GM21576 (cell line): ENCODE results near the gene NUMA1.

Experiments used
- ATAC-seq: cut with Tn5 transposase; IDR thresholded peaks from one replicate; pipeline ENCODE4 v1.9.1; 2021; ENCODE audit warnings: mild to moderate bottlenecking, moderate library complexity; ENCODE audit not compliant: unreplicated experiment

The NUMA1 gene

DNA sequence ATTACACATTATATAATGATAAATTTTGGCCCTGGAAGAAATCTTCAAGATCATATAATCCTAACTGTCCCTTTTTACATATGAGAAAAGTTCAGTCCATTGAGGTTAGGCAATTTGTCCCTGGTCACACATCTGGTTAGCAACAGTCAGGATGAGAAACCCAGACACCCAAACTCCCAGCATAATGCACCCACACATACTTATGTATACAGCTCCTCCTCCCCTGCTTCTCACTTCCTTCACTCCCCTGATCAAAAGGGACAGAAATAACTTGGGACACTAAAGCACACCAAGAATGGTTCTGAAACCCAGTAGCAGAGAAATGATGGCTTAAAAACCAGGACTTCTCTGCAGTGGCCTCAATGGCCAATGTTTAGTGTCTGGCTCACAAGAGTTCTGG is 11.1 kb downstream of the NUMA1 start:
- ATAC-seq = no peak

DNA sequence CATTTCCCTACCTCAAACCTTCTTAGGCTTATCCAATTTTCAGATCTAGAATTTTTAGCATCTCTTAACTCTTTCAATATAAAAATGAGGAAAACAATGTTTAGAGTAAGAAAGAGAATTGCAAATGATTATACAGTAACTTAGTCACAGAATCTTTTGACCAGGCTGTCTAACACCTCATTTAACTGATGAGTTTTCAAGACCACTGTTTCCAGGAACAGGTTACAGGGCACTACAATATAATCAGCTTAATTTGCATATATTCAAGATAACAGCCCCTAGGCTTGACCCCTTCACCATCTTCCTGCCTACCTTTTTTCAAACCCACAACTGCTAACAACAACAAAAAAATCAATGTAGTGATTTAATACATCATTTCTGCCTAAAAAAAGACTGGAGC is 12.7 kb downstream of the NUMA1 start:
- no peak for ATAC-seq

DNA sequence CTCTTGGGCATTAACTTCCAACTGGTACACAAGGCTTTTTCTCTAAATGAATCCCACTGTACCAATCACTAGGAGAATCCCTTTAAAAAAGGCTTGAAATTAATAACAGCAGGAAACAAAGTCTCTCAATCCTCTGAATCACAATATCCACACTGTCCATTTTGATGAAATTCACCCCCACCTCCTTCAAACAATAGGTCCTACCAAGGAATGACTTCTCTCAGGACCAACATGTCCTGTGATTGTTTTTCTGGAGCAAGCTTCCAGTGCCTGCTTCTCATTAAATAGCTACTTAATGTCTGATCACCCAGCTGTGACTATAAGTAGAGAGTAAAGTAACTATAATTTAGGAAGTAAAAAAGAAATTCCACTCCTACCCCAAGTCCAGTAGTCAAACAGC is 13.1 kb downstream of the NUMA1 start:
- ATAC-seq = no peak

DNA sequence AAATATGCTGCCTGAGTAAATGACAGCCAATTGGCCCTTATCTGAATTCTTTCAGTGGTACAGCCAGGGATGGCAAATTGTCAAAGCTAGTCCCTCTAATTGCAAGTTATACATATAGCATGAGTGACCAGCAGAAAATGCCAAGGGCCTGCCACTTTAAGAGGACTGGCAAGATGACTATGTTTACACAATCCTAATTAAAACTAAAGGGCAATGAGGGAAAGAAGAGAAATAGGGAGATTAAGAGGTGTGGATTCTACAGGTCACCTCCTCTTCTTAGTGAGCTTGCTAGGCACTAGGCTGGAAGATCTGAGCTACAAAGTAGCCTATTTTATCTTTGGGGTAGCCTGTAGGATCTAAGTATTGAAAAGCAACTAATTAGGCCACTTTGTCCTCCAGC is 13.5 kb downstream of the NUMA1 start:
- ATAC-seq = no peak

DNA sequence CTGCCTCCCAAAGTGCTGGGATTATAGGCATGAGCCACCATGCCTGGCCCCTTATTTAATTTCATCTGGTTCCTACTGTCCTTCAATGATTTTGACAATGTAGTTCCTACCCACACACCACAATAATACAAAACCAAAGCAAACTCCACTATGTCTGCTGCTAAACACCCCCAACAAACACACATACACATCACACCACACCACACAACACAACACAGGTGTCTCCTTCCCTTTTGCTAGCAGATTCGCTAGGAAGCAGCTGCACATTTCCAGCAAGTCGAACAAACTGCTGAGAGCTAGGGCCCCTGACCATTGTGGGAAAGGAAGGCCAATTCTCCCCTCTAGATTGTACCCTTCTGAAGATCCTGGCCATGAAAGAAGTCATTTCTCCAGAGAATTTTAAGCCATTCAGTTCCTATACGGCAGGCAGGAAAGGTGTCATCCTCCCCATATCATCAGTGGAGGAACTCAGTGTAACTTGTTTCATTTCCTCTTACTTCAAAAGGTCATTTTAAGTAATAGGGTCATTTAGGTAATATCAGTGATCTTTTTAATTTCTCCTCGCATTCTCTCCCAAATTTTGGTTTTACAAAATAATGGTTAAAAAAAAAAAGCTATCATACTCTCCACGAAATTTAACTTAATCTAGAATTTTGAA is 18.5 kb downstream of the NUMA1 start:
- ATAC-seq = no peak

DNA sequence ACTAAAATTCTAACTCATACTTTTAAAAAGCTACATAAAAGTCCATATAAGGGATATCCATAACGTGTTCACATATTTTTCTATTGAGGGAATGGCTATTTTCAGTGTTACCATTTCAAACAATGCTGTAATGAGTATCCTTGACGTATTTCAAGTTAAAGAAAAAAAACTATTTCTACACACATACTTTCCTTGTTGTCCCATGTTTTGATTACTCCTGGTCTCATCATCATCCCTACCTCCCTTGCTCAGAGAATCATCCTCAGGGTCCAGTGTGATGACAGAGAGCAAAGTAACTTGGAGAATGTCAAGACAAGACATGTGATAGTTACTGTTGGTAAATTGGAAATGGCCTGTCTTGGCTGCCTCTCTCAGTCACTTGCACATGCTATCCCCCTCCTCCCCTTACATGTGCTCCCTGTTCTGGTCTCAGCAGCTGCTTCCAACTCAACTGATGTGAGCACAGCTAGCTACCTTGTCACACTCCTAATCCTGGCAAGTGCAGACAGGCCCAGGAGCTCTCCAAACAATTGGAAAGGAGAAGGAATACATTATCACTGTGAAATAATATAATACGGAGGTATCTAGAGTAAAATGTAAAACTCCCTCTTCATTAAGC is 21.8 kb downstream of the NUMA1 start:
- ATAC-seq = no peak

DNA sequence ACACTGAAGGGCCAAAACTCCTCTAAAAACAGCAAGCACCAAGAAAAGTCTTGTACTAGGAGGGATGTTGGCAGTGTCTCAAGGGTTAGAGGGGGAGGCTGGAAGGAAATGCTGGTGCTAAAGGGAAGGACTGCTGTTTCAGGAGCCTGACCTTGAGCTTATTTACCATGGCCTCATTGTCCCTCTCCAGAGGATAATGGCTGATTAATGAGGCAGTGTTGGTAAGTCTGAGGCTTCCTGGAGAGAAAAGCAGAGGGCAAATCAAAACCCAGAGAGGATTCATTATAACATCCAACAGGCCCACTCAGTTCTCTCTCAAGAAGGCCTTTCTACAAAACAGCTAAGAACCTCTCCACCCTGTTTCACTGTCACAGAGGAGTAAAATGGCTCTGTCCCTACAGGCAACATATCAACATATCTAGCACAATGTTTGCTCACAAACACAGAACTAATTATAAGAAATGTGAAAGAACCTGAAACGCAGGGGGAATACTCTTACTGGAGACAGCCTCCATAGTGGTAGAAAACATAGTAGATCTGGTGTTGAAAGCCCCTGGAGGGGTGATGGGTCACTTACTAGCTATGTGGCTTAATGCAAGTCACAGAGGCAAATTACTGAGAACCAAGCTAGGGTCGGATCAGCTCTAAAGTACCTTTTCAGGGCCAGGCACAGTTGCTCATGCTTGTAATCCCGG is 31.4 kb downstream of the NUMA1 start:
- ATAC-seq = no peak

DNA sequence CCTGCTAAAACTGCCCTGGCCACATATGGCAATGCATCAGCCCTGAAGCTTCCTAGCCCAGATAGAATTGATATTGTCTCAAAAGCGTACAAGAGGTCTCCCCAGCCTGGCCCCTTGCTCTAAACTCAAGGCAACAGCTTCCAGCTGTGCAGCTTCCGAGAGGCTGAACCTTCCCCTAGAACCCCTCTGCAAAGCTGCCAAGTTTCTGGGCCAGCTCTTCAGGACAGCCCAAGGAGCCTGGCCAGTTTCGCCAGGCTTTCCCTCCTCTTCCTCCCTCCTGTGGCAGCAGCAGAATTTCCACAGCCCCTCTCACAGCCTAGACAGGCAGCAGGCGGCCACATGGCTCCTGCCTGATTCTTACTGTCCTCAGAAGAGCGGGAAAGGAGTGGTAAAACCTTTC is 34.5 kb downstream of the NUMA1 start:
- no peak for ATAC-seq

DNA sequence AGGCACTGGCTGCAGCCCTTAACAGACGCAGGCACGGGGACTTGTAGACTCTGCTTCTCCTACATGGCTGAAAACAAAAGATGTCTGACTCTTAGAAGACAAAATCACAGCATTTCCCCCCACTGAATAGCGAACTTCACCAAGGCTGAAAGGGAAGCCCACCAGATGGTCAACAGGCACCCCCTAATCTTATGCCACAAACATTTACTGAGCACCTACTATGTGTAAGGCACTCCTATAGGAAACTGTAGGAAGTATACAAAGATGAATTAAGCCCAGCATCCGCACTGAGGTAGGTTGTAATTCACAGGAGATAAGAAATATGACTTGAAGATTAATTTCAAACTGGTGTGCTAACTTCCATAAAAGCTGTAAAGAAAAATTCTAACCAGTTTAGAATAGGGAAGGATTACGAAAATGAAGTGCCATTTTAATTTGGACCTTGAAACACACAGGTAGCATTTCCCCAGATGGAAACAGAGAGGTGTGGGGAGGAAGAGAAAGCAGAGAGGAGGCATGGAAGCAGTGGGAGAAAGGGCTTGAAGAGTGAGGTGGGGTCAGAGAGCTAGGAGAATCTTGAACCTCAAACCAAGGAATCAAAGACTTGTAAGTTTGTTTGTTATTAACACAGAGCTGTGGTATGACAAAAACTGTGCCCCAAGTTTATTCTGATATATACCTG is 38.1 kb downstream of the NUMA1 start:
- ATAC-seq = no peak

DNA sequence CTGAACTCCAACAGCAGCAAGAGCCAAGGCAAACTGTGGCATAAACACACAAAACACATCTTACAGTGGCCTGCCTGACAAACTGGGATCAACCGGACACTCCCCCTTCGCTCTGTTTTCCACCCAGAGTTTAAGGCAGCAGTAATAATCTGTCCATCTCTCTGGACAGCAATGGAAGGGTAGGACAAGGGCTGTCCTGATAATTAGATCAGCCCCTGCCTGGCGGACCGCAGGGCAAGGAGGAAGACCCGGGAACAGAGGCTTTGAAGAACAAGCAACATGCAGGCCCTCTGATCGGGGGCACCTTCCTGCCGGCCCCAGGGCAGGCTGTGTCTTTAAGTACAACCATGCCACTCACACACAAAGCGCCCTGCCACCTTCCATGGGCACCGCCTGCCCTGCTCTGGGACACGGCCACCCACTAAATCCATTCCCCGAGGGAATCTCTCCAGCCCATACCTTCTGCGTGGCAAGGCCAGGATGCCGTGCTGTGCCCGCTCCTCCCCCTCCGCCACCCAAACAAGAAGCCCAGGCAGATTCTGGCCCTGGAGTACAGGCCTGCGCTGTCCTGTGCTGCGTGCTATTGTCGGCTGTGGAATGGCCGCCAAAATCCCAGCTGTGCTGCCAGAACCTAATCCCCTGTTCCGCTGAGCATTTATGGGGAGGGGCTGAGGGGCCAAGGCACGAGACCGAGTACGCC is 38.8 kb downstream of the NUMA1 start:
- no peak for ATAC-seq

DNA sequence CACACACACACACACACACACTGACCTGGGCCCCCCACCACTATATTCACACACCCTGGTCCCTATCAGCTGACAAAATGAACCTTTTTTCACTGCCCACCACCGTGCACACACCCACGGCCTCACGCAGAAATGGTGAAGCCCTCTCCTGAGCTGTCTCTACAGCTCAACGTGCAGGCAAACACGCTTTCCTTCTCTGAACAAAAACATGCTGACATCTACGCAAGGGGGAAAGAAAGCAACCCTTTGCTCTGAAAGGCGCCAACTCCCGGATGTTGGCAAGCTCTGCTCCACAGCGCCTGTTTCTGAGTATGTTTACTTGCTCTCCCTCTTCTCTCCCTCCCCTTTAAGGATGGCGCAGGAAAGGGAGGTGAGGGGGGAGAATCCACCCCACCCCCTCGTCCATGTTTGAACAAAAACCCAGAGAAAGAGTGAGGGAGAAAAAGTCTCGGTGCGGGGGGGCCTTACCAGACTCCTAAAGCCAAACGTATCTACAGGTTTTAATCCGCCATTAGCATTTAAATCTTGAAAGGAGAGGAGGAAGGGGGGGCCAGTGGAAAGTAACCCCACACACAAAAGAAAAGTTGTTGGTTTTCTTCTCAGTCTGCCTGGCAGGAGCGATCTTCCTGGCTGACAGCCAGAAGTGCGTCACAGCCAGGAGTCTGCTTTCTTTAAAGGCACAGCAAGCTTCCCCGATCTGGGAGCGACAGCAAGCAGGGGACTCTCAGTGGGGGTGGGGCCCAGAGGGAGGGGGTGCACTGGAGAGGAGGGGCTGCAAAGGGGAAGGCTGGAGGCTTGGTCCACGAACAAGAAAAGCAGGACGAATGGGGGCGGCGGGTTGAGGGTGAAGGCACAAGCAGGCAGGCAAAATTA is 39.6 kb downstream of the NUMA1 start:
- no peak for ATAC-seq

DNA sequence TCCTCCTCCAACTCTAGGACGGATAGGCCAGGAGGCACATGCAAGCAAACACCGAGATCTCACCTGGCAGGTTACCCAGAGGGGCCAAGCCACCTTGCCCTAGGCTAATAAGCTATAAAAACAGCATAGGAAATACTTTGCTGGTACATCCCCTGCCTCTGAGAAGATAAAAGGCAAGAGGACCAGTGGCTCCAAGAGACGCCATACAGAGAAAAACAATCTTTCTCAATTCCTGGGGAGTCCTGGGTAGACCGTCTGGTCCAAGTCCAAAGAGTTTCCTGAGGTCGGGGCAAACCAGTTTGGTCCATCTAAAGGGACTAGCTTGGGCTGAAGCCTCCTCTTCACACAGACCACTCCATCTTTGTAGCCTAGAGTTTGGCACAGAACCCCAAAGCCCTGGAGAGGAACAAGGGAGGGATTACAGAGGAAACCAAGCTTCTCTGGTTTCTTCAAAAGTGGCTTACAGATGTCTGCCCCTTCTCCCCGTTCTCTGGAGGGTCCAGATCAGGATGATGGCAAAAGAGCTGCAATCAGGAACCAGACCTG is 40.4 kb downstream of the NUMA1 start:
- ATAC-seq = no peak

DNA sequence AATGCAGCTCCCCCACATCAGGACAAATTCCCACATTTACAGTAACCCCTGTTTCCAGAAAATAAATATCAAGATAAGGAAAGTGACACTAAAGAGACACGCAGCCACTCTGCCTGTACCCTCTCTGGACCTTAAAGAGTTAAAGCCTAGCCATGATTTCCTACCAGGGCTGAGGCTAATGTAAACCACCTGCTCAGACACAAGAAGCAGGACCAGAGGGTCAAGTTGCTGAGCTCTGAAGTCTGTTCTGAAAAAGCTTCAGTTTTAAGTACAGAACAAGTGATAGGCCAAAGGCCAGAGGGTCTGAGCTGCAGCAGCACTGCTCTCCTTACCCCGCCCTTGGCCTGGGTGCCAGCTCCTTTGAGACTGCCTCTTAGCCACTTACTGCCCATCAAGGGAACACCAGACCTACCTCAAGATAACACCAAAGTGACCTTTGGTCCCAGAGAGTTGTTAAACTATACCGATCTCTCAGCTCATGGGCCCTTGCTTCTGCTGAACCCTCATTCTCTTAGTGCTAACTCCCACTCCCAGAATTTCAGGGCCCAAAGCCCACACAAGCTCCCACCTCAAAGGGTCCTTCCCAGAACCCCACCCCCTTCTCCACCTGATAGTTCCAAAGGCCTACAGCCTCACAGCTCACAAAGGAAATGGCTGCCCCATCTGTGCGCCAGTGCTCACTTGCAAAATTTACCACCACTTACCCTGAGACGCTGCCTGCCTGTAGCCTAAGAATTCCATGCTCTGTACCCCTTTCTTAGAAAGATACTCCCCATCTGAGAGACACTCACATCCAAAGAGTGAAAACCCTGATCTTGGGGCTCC is 41.1 kb downstream of the NUMA1 start:
- no peak for ATAC-seq

DNA sequence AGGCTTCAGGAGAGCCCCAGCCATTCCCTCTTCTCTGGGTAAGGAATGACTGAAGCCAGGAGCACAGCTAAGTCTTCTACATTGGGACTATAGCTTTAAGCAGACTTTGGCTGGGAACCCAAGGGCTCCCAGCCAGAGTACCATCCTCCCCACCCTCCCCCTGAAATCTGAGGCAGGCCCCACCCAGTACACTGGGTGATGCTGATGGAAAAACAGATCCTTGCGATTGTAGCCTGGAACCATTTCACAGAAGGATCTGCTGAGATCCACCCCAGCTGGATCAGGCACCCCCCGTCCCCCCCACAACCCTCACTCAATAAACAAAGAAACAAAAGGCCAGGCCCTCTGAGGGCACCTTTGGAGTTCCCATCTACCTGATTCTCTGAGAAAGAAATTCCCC is 41.9 kb downstream of the NUMA1 start:
- ATAC-seq = no peak

DNA sequence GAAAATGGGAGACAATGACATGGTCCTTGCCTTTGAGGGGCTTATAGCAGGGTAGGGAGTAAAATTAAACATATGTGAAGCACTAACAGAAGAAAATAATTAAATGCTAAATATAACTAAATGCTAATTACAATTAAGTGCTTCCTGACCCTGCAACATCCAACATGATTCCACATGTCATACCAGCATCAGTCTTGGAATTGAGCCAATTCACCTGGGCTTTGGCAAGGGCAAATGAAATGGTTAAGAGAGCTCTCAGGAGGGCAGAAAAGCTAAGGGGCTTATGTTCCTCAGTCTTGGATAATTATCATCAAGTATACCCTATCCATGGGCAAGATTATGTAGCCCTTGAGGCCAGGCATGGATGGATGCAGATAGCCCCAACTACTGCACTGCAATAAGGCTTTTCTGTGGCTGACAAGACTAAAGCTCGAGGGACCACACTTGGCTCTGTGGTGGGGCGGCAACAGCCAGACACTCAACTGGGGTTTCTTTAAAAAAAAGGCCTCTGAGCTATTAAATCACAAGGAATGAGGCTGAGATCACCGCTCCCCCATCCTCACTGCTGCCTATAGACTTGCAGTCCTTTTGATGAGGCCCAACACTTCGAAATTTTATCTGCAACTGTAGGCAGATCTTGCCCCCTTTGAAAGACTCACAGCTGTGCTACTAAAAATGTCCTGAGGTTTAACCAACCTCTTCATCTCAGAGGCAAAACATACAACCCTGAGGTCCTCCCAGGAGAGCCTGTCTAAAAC is 42.6 kb downstream of the NUMA1 start:
- no peak for ATAC-seq

DNA sequence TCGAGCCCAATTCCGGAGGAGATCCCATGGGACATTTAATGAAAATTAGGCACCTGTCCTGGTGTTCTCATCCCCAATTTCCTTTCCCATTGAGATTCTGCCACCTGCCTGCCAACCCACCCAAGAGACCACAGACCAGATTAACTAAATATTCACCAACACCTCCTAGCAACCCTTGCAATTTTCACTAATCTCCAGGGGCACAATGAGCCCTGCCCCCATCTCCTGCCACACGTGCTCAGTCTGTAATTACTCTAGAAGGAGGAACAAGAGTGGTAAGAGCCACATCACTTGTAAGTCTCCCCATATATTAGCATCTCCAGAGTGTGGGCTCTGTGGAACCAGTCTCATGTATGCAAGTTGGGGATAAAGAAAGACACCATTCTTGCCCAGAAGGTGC is 43.7 kb downstream of the NUMA1 start:
- no peak for ATAC-seq

DNA sequence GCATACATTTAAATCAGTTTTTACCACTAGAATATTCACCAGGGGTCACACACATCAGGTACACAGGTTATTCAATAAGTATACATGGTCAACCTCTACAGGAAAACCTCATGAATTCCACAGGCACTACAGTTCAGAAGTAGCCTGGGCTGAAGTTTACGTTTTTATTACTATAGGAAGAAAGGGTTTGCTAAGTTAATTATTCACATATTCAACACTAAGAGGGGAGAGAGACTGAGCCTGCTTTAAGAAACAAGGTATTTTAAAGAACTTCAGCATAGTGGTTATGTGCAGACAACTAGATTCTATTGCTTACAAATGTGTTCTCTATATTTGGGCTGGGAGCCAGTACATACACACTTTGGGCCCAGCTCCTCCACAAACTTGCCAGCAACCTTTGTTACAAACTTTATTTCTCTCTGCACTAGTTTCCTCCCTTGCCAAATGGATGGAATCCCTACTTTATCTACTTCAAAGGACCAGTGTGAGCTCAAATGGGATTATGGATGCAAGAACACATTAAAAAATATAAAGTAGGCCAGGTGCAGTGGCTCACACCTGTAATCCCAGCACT is 49.8 kb downstream of the NUMA1 start:
- no peak for ATAC-seq

DNA sequence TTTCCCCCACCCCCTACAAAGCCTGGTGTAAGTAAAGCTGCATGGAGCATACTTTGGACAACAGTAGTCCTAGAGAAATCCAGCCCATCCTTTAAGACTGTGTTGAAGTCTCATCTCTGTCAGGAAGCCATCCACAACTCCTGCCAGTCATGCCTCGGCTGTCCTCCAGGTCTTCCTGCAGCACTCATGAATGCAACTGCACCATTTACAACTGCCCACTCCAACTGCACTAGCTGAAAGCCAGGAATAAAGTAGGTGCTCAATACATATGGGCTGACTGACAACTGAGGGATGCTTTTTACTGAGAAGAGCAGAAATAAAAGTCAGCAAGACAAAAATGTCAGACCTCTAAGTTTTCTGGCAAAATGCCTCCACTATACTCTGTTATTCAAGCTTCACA is 54.3 kb downstream of the NUMA1 start:
- no peak for ATAC-seq
